Vagina (tissue), 2 donors: Measurements from ENCODE around the gene AQP9. TPM values are rescaled to one million over a fixed set of nuclear protein-coding genes. Genes with fewer than 3 reads are reported as not detected.

Source experiments
- DNase-seq, 2 donors: peaks; one replicate each; pipeline ENCODE4 v3.0.0-alpha.2; 2017; ENCODE audit errors: extremely low spot score in 2 of 2
- H3K27ac ChIP-seq: fragments of 200-600 bp; sonication (generic); one replicate; pipeline ENCODE4 v1.5.1; 2019
- H3K27me3 ChIP-seq: fragments of 200-600 bp; sonication (generic); one replicate; pipeline ENCODE4 v1.5.1; 2019
- H3K36me3 ChIP-seq, 2 donors: fragments of 200-600 bp; sonication (generic); one replicate each; pipeline ENCODE4 v1.5.1; 2017 to 2019
- H3K4me1 ChIP-seq: fragments of 200-600 bp; sonication (generic); one replicate; pipeline ENCODE4 v1.5.1; 2019
- H3K4me3 ChIP-seq, 2 donors: fragments of 200-600 bp; sonication (generic); 1 replicate in 1 of 2; 2 replicates in 1 of 2; pipeline ENCODE4 v1.5.1; 2016 to 2019
- H3K9me3 ChIP-seq: fragments of 200-600 bp; sonication (generic); one replicate; pipeline ENCODE4 v1.5.1; 2019
- CTCF ChIP-seq, 3 experiments: fragments of 450-650 bp in 2 of 3; fragments of 200-600 bp in 1 of 3; sonication (generic) in 1 of 3; IDR thresholded peaks; one replicate each; pipeline ENCODE4 v1.5.1; 2017 to 2019; ENCODE audit warnings: antibody characterized with exemption in 3 of 3, mild to moderate bottlenecking in 2 of 3, moderate library complexity in 2 of 3
- POLR2A ChIP-seq, 2 donors: fragments of 450-650 bp; IDR thresholded peaks; one replicate each; pipeline ENCODE4 v1.6.1; 2017; ENCODE audit warnings: antibody characterized with exemption in 2 of 2, mild to moderate bottlenecking in 2 of 2, moderate library complexity in 2 of 2
- POLR2AphosphoS5 ChIP-seq, 2 donors: sonication (generic); formaldehyde crosslinking; IDR thresholded peaks; one replicate each; pipeline ENCODE4 v1.9.0; 2017; ENCODE audit warnings: antibody characterized with exemption in 2 of 2, mild to moderate bottlenecking in 2 of 2, low read depth in 1 of 2; ENCODE audit not compliant: insufficient read depth in 1 of 2
- intact Hi-C: fragments of 100-400 bp; cut with DNase I; formaldehyde crosslinking; loops from one replicate; pipeline ENCODE4 v1.15.1; 2023
- total RNA-seq: library from RNA; depleted of rRNA; stranded (reverse); fragments of >200 nt; gene quantifications from one replicate; pipeline ENCODE4 v1.2.3, GENCODE V29; 2016

AQP9 gene
- total RNA-seq, 1 donor from 2014 or later, result 1.5 TPM

GRCh38 chr15:58174709-58175108 is 36.5 kb downstream of the AQP9 start:
- Histone ChIP-seq H3K27ac (no peak overlapping the region), H3K36me3 (no peaks in the 10 kb centered on the region), H3K4me1 (no peaks in the 10 kb centered on the region), H3K9me3 (no peaks in the 10 kb centered on the region), H3K4me3 (no peak overlapping the region), H3K27me3 (no peaks in the 10 kb centered on the region)
- TF ChIP-seq CTCF (IDR thresholded peaks at IDR 0.05) (no peak), POLR2A (IDR thresholded peaks at IDR 0.05) (no peak), POLR2AphosphoS5 (IDR thresholded peaks at IDR 0.05; ENCODE audit: insufficient read depth in 1 of 2, low read depth in 1 of 2) (no peak)
- intact Hi-C loops, result no loop called here
- DNase-seq, result no peak

GRCh38 chr15:58175955-58176354 is 37.8 kb downstream of the AQP9 start:
- TF ChIP-seq POLR2A (IDR thresholded peaks at IDR 0.05) (no peak), CTCF (IDR thresholded peaks at IDR 0.05) (no peak), POLR2AphosphoS5 (IDR thresholded peaks at IDR 0.05; ENCODE audit: insufficient read depth in 1 of 2, low read depth in 1 of 2) (no peak)
- Histone ChIP-seq H3K4me1 (no peaks in the 10 kb centered on the region), H3K27ac (no peak overlapping the region), H3K4me3 (no peak overlapping the region), H3K36me3 (no peaks in the 10 kb centered on the region), H3K27me3 (no peaks in the 10 kb centered on the region), H3K9me3 (no peaks in the 10 kb centered on the region)
- intact Hi-C loops, result no loop called here
- DNase-seq, result no peak

GRCh38 chr15:58178668-58179067 is 40.5 kb downstream of the AQP9 start:
- TF ChIP-seq POLR2A (IDR thresholded peaks at IDR 0.05), result no peak
- no peak for TF ChIP-seq CTCF (IDR thresholded peaks at IDR 0.05)
- no peak for TF ChIP-seq POLR2AphosphoS5 (IDR thresholded peaks at IDR 0.05; ENCODE audit: insufficient read depth in 1 of 2, low read depth in 1 of 2)
- intact Hi-C loops, result no loop called here

GRCh38 chr15:58179206-58179605 is 41.0 kb downstream of the AQP9 start:
- TF ChIP-seq POLR2A (IDR thresholded peaks at IDR 0.05) (no peak), POLR2AphosphoS5 (IDR thresholded peaks at IDR 0.05; ENCODE audit: insufficient read depth in 1 of 2, low read depth in 1 of 2) (no peak), CTCF (IDR thresholded peaks at IDR 0.05) (no peak)
- Histone ChIP-seq H3K4me3 (no peak overlapping the region), H3K9me3 (no peaks in the 10 kb centered on the region), H3K36me3 (no peaks in the 10 kb centered on the region), H3K27ac (no peak overlapping the region), H3K27me3 (no peaks in the 10 kb centered on the region), H3K4me1 (no peaks in the 10 kb centered on the region)
- DNase-seq, result peak in 1 of 2 donors; percentile 80
- intact Hi-C loops, result no loop called here

More at GRCh38 chr15:58178668-58179067, 40.5 kb downstream of the AQP9 start:
- no peaks in the 10 kb centered on the region for H3K36me3 ChIP-seq
- no peaks in the 10 kb centered on the region for H3K4me1 ChIP-seq
- H3K9me3 ChIP-seq, result no peaks in the 10 kb centered on the region
- no peak for DNase-seq
- no peaks in the 10 kb centered on the region for H3K27me3 ChIP-seq
- no peak overlapping the region for H3K27ac ChIP-seq
- H3K4me3 ChIP-seq, result no peak overlapping the region

GRCh38 chr15:58179741-58180381 is 41.7 kb downstream of the AQP9 start:
- Histone ChIP-seq H3K4me1 (no peaks in the 10 kb centered on the region), H3K27me3 (no peaks in the 10 kb centered on the region), H3K36me3 (no peaks in the 10 kb centered on the region), H3K27ac (no peak overlapping the region), H3K4me3 (no peak overlapping the region), H3K9me3 (no peaks in the 10 kb centered on the region)
- TF ChIP-seq POLR2A (IDR thresholded peaks at IDR 0.05) (no peak), POLR2AphosphoS5 (IDR thresholded peaks at IDR 0.05; ENCODE audit: insufficient read depth in 1 of 2, low read depth in 1 of 2) (no peak), CTCF (IDR thresholded peaks at IDR 0.05) (no peak)
- peak in 1 of 2 donors; percentile 75 for DNase-seq
- intact Hi-C loops, result no loop called here
